GM18870 (cell line): ENCODE results near the gene HDGFL3.
"Not testable (repeated sequence)": the region's sequence is repeated elsewhere in the genome, so short reads cannot be mapped to it uniquely, and the experiment has no call there.

ENCODE experiments used
- ATAC-seq: cut with Tn5 transposase; IDR thresholded peaks from one replicate; pipeline ENCODE4 v1.9.1; 2021; ENCODE audit warnings: moderate library complexity; ENCODE audit not compliant: unreplicated experiment

HDGFL3 gene

GRCh38 chr15:83198476-83198875, 9.1 kb downstream of the HDGFL3 start:
- no peak for ATAC-seq

GRCh38 chr15:83194528-83194927, 13.1 kb downstream of the HDGFL3 start:
- no peak for ATAC-seq

GRCh38 chr15:83193721-83194120, 13.9 kb downstream of the HDGFL3 start:
- no peak for ATAC-seq

- no peak for ATAC-seq
Measured at GRCh38 chr15:83192742-83193141, 14.9 kb downstream of the HDGFL3 start.

- ATAC-seq: no peak
Measured at GRCh38 chr15:83190450-83190849, 17.2 kb downstream of the HDGFL3 start.

GRCh38 chr15:83185561-83185960, 22.1 kb downstream of the HDGFL3 start:
- ATAC-seq: no peak

GRCh38 chr15:83178869-83179325, 28.7 kb downstream of the HDGFL3 start:
- no peak for ATAC-seq

- ATAC-seq: no peak
Measured at GRCh38 chr15:83178390-83178789, 29.2 kb downstream of the HDGFL3 start.

- ATAC-seq: no peak
Measured at GRCh38 chr15:83174891-83175290, 32.7 kb downstream of the HDGFL3 start.

- no peak for ATAC-seq
Measured at GRCh38 chr15:83170474-83171165, 37.0 kb downstream of the HDGFL3 start.

GRCh38 chr15:83169576-83169975, 38.0 kb downstream of the HDGFL3 start:
- ATAC-seq: not testable (repeated sequence)

GRCh38 chr15:83166830-83167229, 40.8 kb downstream of the HDGFL3 start:
- no peak for ATAC-seq

- no peak for ATAC-seq
Measured at GRCh38 chr15:83166218-83166617, 41.4 kb downstream of the HDGFL3 start.

GRCh38 chr15:83164771-83165404, 42.7 kb downstream of the HDGFL3 start:
- no peak for ATAC-seq

GRCh38 chr15:83164111-83164770, 43.4 kb downstream of the HDGFL3 start:
- no peak for ATAC-seq

GRCh38 chr15:83163032-83163431, 44.6 kb downstream of the HDGFL3 start:
- ATAC-seq: no peak

- ATAC-seq: no peak
Measured at GRCh38 chr15:83160741-83161140, 46.9 kb downstream of the HDGFL3 start.

- no peak for ATAC-seq
Measured at GRCh38 chr15:83158393-83158792, 49.2 kb downstream of the HDGFL3 start.

GRCh38 chr15:83155942-83156341, 51.7 kb downstream of the HDGFL3 start:
- no peak for ATAC-seq

- ATAC-seq: no peak
Measured at GRCh38 chr15:83153288-83153687, 54.3 kb downstream of the HDGFL3 start.

- no peak for ATAC-seq
Measured at GRCh38 chr15:83144771-83145170, 62.9 kb downstream of the HDGFL3 start.

GRCh38 chr15:83142151-83142550, 65.5 kb downstream of the HDGFL3 start:
- ATAC-seq: not testable (repeated sequence)
